HepG2 (cell line): Measurements from ENCODE around the gene PKP3. TPM values are rescaled to one million over a fixed set of nuclear protein-coding genes. Genes with fewer than 3 reads are reported as not detected.

Experiments
- AGO2 ChIP-seq: fragments of 200-400 bp; formaldehyde crosslinking; optimal IDR thresholded peaks from 2 replicates; pipeline ENCODE3; 2017; ENCODE audit warnings: mild to moderate bottlenecking, low read depth, low read length, moderate library complexity
- CREM ChIP-seq, 2 experiments: sonication (generic) in 1 of 2; formaldehyde crosslinking in 1 of 2; IDR thresholded peaks; 2 replicates each; pipeline versions ENCODE4 v1.4.0 to v1.6.1; 2016 to 2020; ENCODE audit warnings: antibody characterized with exemption in 1 of 2, mild to moderate bottlenecking in 1 of 2, missing genetic modification reagents in 1 of 2
- DR1 ChIP-seq: sonication (generic); formaldehyde crosslinking; IDR thresholded peaks from 2 replicates; pipeline ENCODE4 v1.8.0; 2021; ENCODE audit warnings: mild to moderate bottlenecking, missing genetic modification reagents, inconsistent platforms
- JUND ChIP-seq: sonication (generic); formaldehyde crosslinking; IDR thresholded peaks from 2 replicates; pipeline ENCODE4 v1.8.0; 2022; ENCODE audit warnings: mild to moderate bottlenecking, missing genetic modification reagents
- KAT7 ChIP-seq: IDR thresholded peaks from 2 replicates; pipeline ENCODE4 v1.6.1; 2018; ENCODE audit warnings: borderline replicate concordance, missing compliant biosample characterization
- KDM5A ChIP-seq: fragments of 200-600 bp; sonication (generic); IDR thresholded peaks from 2 replicates; pipeline ENCODE4 v1.7.0; 2018; ENCODE audit warnings: antibody characterized with exemption, mild to moderate bottlenecking, low read length, borderline replicate concordance
- KLF6 ChIP-seq: IDR thresholded peaks from 2 replicates; pipeline ENCODE4 v1.8.0; 2016; ENCODE audit warnings: missing biosample characterization, missing genetic modification reagents
- MAFG ChIP-seq: sonication (generic); formaldehyde crosslinking; IDR thresholded peaks from 2 replicates; pipeline ENCODE4 v1.5.1; 2020; ENCODE audit warnings: mild to moderate bottlenecking, missing genetic modification reagents
- REPIN1 ChIP-seq: sonication (generic); formaldehyde crosslinking; IDR thresholded peaks from 2 replicates; pipeline ENCODE4 v1.8.0; 2022; ENCODE audit warnings: missing genetic modification reagents, low read depth, mild to moderate bottlenecking, borderline replicate concordance
- SALL2 ChIP-seq: sonication (generic); formaldehyde crosslinking; IDR thresholded peaks from 2 replicates; pipeline ENCODE4 v1.8.1; 2023; ENCODE audit warnings: mild to moderate bottlenecking, missing genetic modification reagents, inconsistent platforms
- SKI ChIP-seq: fragments of 450-650 bp; IDR thresholded peaks from one replicate; pipeline ENCODE4 v1.6.1; 2018; ENCODE audit warnings: mild to moderate bottlenecking; ENCODE audit not compliant: partially characterized antibody
- SMAD3 ChIP-seq: sonication (generic); formaldehyde crosslinking; IDR thresholded peaks from 2 replicates; pipeline ENCODE4 v1.4.0; 2020; ENCODE audit warnings: missing genetic modification reagents
- SUZ12 ChIP-seq: fragments of 150-350 bp; IDR thresholded peaks from 2 replicates; pipeline ENCODE4 v1.6.1; 2014; ENCODE audit warnings: low read depth, low read length
- ZC3H4 ChIP-seq: sonication (generic); formaldehyde crosslinking; IDR thresholded peaks from 2 replicates; pipeline ENCODE4 v1.4.0; 2020; ENCODE audit warnings: missing genetic modification reagents, borderline replicate concordance
- ZFP36L2 ChIP-seq: sonication (generic); formaldehyde crosslinking; IDR thresholded peaks from 2 replicates; pipeline ENCODE4 v1.4.0; 2020; ENCODE audit warnings: missing genetic modification reagents
- ZNF253 ChIP-seq: sonication (generic); formaldehyde crosslinking; IDR thresholded peaks from 2 replicates; pipeline ENCODE4 v1.8.0; 2022; ENCODE audit warnings: mild to moderate bottlenecking, missing genetic modification reagents, borderline replicate concordance
- ZNF260 ChIP-seq: sonication (generic); formaldehyde crosslinking; IDR thresholded peaks from 2 replicates; pipeline ENCODE4 v1.4.0; 2020; ENCODE audit warnings: missing genetic modification reagents, low read depth, mild to moderate bottlenecking, borderline replicate concordance
- ZNF33B ChIP-seq: sonication (generic); formaldehyde crosslinking; IDR thresholded peaks from 2 replicates; pipeline ENCODE4 v1.5.1; 2020; ENCODE audit warnings: mild to moderate bottlenecking, missing genetic modification reagents
- ZZZ3 ChIP-seq: sonication (generic); formaldehyde crosslinking; IDR thresholded peaks from 2 replicates; pipeline ENCODE4 v1.4.0; 2020; ENCODE audit warnings: missing genetic modification reagents, mild to moderate bottlenecking, borderline replicate concordance
- polyA plus RNA-seq, 8 experiments: library from polyadenylated mRNA; depleted of rRNA in 3 of 8; stranded (reverse) in 7 of 8; unstranded in 1 of 8; fragments of >200 nt; fragmentation: Illumina TruSeq in 4 of 8; extraction: Trizol in 4 of 8; gene quantifications; 2 replicates each; pipeline versions ENCODE4 v1.2.1 to v1.2.3, GENCODE V29; 2011 to 2016; ENCODE audit warnings: low read depth in 4 of 8, missing spikeins in 1 of 8, mixed read lengths in 1 of 8; ENCODE audit not compliant: insufficient read depth in 1 of 8
- total RNA-seq, 5 experiments: library from RNA; depleted of rRNA; stranded (reverse); fragments of >200 nt; fragmentation: Illumina TruSeq; extraction: Trizol; gene quantifications; 2 replicates each; pipeline ENCODE4 v1.2.3, GENCODE V29; 2016; ENCODE audit warnings: low read depth in 1 of 5
- TF ChIP-seq, protein P1 (sequence below): IDR thresholded peaks from 2 replicates; pipeline ENCODE4 v1.6.1; 2016; ENCODE audit warnings: low read depth, missing genetic modification reagents, missing compliant biosample characterization
- TF ChIP-seq, protein P2 (sequence below): sonication (generic); formaldehyde crosslinking; IDR thresholded peaks from 2 replicates; pipeline ENCODE4 v1.4.0; 2020; ENCODE audit warnings: missing genetic modification reagents, borderline replicate concordance
- TF ChIP-seq, protein P3 (sequence below): sonication (generic); formaldehyde crosslinking; IDR thresholded peaks from 2 replicates; pipeline ENCODE4 v1.8.1; 2023; ENCODE audit warnings: missing genetic modification reagents, mild to moderate bottlenecking, borderline replicate concordance

Gene PKP3
- total and polyA plus RNA-seq, 2 of the 13 experiments (the other 11 are each of a cell fraction or from before 2014, with no cell fraction given), result 18.0 to 28.7 TPM

DNA sequence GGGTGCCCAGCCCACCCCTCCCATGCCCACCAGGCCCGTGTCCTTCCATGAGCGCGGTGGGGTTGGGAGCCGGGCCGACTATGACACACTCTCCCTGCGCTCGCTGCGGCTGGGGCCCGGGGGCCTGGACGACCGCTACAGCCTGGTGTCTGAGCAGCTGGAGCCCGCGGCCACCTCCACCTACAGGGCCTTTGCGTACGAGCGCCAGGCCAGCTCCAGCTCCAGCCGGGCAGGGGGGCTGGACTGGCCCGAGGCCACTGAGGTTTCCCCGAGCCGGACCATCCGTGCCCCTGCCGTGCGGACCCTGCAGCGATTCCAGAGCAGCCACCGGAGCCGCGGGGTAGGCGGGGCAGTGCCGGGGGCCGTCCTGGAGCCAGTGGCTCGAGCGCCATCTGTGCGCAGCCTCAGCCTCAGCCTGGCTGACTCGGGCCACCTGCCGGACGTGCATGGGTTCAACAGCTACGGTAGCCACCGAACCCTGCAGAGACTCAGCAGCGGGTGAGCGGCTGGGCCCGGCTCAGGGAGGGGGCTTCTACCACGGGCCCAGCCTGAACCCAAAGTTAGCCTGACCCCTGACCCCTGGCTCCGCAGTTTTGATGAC is 3.0 kb downstream of the PKP3 start (continued):
- TF ChIP-seq, protein P1, sequence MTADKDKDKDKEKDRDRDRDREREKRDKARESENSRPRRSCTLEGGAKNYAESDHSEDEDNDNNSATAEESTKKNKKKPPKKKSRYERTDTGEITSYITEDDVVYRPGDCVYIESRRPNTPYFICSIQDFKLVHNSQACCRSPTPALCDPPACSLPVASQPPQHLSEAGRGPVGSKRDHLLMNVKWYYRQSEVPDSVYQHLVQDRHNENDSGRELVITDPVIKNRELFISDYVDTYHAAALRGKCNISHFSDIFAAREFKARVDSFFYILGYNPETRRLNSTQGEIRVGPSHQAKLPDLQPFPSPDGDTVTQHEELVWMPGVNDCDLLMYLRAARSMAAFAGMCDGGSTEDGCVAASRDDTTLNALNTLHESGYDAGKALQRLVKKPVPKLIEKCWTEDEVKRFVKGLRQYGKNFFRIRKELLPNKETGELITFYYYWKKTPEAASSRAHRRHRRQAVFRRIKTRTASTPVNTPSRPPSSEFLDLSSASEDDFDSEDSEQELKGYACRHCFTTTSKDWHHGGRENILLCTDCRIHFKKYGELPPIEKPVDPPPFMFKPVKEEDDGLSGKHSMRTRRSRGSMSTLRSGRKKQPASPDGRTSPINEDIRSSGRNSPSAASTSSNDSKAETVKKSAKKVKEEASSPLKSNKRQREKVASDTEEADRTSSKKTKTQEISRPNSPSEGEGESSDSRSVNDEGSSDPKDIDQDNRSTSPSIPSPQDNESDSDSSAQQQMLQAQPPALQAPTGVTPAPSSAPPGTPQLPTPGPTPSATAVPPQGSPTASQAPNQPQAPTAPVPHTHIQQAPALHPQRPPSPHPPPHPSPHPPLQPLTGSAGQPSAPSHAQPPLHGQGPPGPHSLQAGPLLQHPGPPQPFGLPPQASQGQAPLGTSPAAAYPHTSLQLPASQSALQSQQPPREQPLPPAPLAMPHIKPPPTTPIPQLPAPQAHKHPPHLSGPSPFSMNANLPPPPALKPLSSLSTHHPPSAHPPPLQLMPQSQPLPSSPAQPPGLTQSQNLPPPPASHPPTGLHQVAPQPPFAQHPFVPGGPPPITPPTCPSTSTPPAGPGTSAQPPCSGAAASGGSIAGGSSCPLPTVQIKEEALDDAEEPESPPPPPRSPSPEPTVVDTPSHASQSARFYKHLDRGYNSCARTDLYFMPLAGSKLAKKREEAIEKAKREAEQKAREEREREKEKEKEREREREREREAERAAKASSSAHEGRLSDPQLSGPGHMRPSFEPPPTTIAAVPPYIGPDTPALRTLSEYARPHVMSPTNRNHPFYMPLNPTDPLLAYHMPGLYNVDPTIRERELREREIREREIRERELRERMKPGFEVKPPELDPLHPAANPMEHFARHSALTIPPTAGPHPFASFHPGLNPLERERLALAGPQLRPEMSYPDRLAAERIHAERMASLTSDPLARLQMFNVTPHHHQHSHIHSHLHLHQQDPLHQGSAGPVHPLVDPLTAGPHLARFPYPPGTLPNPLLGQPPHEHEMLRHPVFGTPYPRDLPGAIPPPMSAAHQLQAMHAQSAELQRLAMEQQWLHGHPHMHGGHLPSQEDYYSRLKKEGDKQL (CRISPR knock-in tag), result no peak
- TF ChIP-seq SKI (no peak), MAFG (CRISPR knock-in tag) (no peak), KLF6 (CRISPR knock-in tag) (0 out of 2 replicates have a peak, but pooled peaks have one; percentile 49), KAT7 (CRISPR knock-in tag) (peak; percentile 64; the same call in 1 of the 2 replicates), JUND (CRISPR knock-in tag) (no peak), ZNF260 (no peak), ZNF33B (CRISPR knock-in tag) (no peak), ZZZ3 (no peak), AGO2 (no peak), ZC3H4 (CRISPR knock-in tag) (no peak), ZNF253 (CRISPR knock-in tag) (no peak), KDM5A (no peak), DR1 (CRISPR knock-in tag) (peak; percentile 42; the same call in 1 of the 2 replicates), SUZ12 (no peak), SMAD3 (CRISPR knock-in tag) (no peak), CREM (IDR thresholded peaks at IDR 0.05) (no peak), CREM (CRISPR knock-in tag; IDR thresholded peaks at IDR 0.05) (no peak), SALL2 (CRISPR knock-in tag) (no peak), REPIN1 (CRISPR knock-in tag) (peak; percentile 75), ZFP36L2 (CRISPR knock-in tag) (no peak)
- TF ChIP-seq, protein P2, sequence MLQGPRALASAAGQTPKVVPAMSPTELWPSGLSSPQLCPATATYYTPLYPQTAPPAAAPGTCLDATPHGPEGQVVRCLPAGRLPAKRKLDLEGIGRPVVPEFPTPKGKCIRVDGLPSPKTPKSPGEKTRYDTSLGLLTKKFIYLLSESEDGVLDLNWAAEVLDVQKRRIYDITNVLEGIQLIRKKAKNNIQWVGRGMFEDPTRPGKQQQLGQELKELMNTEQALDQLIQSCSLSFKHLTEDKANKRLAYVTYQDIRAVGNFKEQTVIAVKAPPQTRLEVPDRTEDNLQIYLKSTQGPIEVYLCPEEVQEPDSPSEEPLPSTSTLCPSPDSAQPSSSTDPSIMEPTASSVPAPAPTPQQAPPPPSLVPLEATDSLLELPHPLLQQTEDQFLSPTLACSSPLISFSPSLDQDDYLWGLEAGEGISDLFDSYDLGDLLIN (CRISPR knock-in tag), result no peak
- TF ChIP-seq, protein P3, sequence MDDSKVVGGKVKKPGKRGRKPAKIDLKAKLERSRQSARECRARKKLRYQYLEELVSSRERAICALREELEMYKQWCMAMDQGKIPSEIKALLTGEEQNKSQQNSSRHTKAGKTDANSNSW (CRISPR knock-in tag), result no peak
